ENCODE data around the gene SLITRK1.

SLITRK1 gene

GRCh38 chr13:83865161-83866137, 16.8 kb downstream of the SLITRK1 start:
- DNase-seq: no peak

GRCh38 chr13:83853771-83854170, 28.5 kb downstream of the SLITRK1 start:
- no peak for DNase-seq

GRCh38 chr13:83845106-83845505, 37.2 kb downstream of the SLITRK1 start:
- DNase-seq: peak; percentile 77

GRCh38 chr13:83839146-83839545, 43.1 kb downstream of the SLITRK1 start:
- no peak for DNase-seq

GRCh38 chr13:83831796-83832195, 50.5 kb downstream of the SLITRK1 start:
- DNase-seq: no peak

GRCh38 chr13:83829810-83830209, 52.5 kb downstream of the SLITRK1 start:
- DNase-seq: no peak

- DNase-seq: no peak
Measured at GRCh38 chr13:83827338-83827737, 54.9 kb downstream of the SLITRK1 start.
